LNCAP (cell line): ENCODE measurements around the gene MYNN.

Source experiments
- CTCF ChIP-seq: fragments of 450-650 bp; IDR thresholded peaks from 2 replicates; pipeline ENCODE4 v1.5.1; 2017; ENCODE audit warnings: mild to moderate bottlenecking

Gene MYNN

GRCh38 chr3:169772897-169773816, at the start of gene MYNN:
MYNN (plus strand) TSS chr3:169773396; CDS start chr3:169774296, 900 bp downstream.
- TF ChIP-seq CTCF: peak; percentile 11; the same call in 1 of the 2 replicates

- no peak for TF ChIP-seq CTCF
Measured at GRCh38 chr3:169739067-169739466, 34.1 kb upstream of the MYNN start.

- TF ChIP-seq CTCF: peak; percentile 57; the same call in 1 of the 2 replicates
Measured at GRCh38 chr3:169744366-169745054, 28.7 kb upstream of the MYNN start.

DNA sequence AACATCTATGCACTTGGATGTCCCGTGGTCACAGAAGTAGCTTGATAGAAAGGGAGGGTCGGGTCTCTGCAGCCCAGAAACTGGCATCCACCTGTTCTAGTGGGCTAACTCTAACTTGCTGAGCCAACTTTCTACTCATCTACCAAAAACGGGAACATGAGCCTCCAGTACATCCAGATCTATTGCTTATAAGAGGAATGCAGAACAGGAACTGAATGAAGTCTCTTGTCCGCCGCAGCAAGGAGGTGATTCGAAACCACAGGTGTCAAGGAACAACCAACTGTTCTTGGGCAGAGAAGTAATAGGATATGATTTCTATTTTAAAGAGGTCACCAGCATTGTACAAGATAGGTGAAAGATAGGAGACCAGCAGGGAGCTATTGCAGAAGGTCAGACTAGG, 26.3 kb upstream of the MYNN start:
- no peak for TF ChIP-seq CTCF

DNA sequence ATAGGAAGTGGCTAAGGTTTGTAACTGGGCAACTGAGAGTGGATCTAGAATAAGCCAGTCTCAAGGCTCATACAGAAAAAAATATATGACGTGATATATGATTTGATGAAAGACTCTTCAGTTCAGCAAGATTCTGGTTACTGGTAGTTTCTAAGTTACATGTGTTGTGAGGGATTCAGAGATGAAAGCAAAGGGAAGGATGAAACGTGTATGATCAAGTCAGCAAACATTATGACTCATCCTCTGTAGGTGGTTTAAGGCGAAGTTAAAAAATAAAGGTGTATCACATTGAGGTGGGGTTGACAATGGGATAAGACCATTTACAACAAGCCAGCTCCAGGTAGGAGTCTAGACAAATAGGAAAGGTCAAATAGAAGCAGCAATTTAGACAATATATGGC, 24.5 kb upstream of the MYNN start:
- no peak for TF ChIP-seq CTCF

DNA sequence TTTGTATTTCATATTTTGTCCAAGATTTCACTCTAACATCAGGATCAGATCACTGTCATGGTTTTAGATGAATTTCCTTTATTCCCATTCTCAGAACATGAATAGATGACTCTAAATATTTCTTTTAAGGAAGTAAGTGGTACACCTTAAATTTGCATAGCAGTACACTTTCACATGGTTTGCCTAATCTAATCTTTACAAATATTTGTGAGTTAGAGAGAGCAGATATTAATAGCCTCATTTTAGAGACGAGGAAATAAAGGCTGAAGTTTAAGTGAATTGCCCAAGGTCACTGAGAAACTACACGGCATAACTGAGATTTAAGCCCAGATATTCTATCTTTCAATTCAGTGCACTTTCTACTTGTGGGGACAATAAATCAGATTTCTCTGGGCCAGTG, 22.5 kb upstream of the MYNN start:
- TF ChIP-seq CTCF: no peak

- TF ChIP-seq CTCF: no peak
Measured at GRCh38 chr3:169751875-169752274, 21.3 kb upstream of the MYNN start.
